ENCODE data around the gene TEX54.
"Not testable (repeated sequence)": the region's sequence is repeated elsewhere in the genome, so short reads cannot be mapped to it uniquely, and the experiment has no call there.

The TEX54 gene

GRCh38 chr11:62861564-62862192, 29.0 kb upstream of the TEX54 start:
- not testable (repeated sequence) for ATAC-seq (replicated peaks); H3K4me1 Mint-ChIP-seq (ENCODE audit: low read depth in 2 of 2); H3K4me3 Mint-ChIP-seq; DNase-seq; H3K9me3 Mint-ChIP-seq; H3K27ac Mint-ChIP-seq; H3K27me3 Mint-ChIP-seq; H3K36me3 Mint-ChIP-seq (ENCODE audit: insufficient read depth)

- no peak overlapping the region for H3K4me3 Mint-ChIP-seq
- peaks cover 10% of the 10 kb centered on the region for H3K36me3 Mint-ChIP-seq (ENCODE audit: insufficient read depth)
- no peaks in the 10 kb centered on the region for H3K27me3 Mint-ChIP-seq
- peaks cover 8 to 15% of the 10 kb centered on the region in 2 donors for H3K4me1 Mint-ChIP-seq (ENCODE audit: low read depth in 2 of 2)
- ATAC-seq (replicated peaks) = no peak
- H3K27ac Mint-ChIP-seq = no peak overlapping the region
- no peaks in the 10 kb centered on the region for H3K9me3 Mint-ChIP-seq
- DNase-seq = no peak
Measured at GRCh38 chr11:62860835-62861563, 28.4 kb upstream of the TEX54 start.

GRCh38 chr11:62859281-62859703, 26.7 kb upstream of the TEX54 start:
- H3K4me3 Mint-ChIP-seq; H3K27ac Mint-ChIP-seq; H3K9me3 Mint-ChIP-seq; DNase-seq; H3K27me3 Mint-ChIP-seq; ATAC-seq (replicated peaks): not testable (repeated sequence)
- H3K36me3 Mint-ChIP-seq (ENCODE audit: insufficient read depth) = peaks cover 24% of the 10 kb centered on the region
- peaks cover 21 to 27% of the 10 kb centered on the region in 2 donors for H3K4me1 Mint-ChIP-seq (ENCODE audit: low read depth in 2 of 2)

GRCh38 chr11:62858201-62858600, 25.6 kb upstream of the TEX54 start:
- H3K4me1 Mint-ChIP-seq (ENCODE audit: low read depth in 2 of 2) = peaks cover 31 to 37% of the 10 kb centered on the region in 2 donors
- no peak overlapping the region for H3K27ac Mint-ChIP-seq
- DNase-seq = no peak
- no peaks in the 10 kb centered on the region for H3K27me3 Mint-ChIP-seq
- no peak for ATAC-seq (replicated peaks)
- H3K4me3 Mint-ChIP-seq = no peak overlapping the region
- peaks cover 34% of the 10 kb centered on the region for H3K36me3 Mint-ChIP-seq (ENCODE audit: insufficient read depth)
- no peaks in the 10 kb centered on the region for H3K9me3 Mint-ChIP-seq

GRCh38 chr11:62857541-62857982, 24.9 kb upstream of the TEX54 start:
- H3K4me1 Mint-ChIP-seq (ENCODE audit: low read depth in 2 of 2) = peaks cover 35 to 40% of the 10 kb centered on the region in 2 donors
- no peaks in the 10 kb centered on the region for H3K27me3 Mint-ChIP-seq
- peaks cover 41% of the 10 kb centered on the region for H3K36me3 Mint-ChIP-seq (ENCODE audit: insufficient read depth)
- peak overlapping the region in 1 of 2 donors; percentile 21 for H3K27ac Mint-ChIP-seq
- DNase-seq (no peak), ATAC-seq (replicated peaks) (no peak)
- H3K9me3 Mint-ChIP-seq = no peaks in the 10 kb centered on the region
- H3K4me3 Mint-ChIP-seq = peak overlapping the region in 1 of 2 donors; percentile 95

DNA sequence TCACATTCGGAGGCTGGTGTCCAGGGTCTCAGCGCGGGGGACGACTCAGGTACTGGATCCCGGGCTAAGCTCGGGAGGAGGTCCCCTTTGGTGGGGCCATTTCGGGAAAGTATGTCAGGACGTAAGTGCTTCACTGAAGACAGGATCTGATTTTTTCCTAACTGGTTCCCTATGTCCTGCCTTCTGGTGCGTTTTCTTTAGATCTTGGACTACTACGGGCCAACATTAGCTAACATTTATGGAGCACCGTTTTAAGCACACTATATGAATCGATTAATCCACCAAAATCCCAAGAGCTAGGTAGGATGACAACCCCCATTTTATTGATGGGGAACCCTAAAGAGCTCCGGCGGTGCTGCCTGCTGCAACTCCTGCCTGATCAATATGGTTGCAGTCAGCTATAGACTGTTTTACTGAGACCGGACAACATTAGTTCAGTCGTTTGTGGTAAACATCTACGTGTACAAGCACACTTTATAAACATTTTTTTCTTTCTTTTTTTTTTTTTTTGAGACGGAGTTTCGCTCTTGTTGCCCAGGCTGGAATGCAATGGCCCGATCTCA, 23.8 kb upstream of the TEX54 start:
- Mint-ChIP-seq H3K27me3 (no peaks in the 10 kb centered on the region), H3K36me3 (ENCODE audit: insufficient read depth) (peaks cover 52% of the 10 kb centered on the region), H3K4me3 (peak overlapping the region; percentile 95 to 96), H3K4me1 (ENCODE audit: low read depth in 2 of 2) (peaks cover 39 to 45% of the 10 kb centered on the region in 2 donors), H3K9me3 (no peaks in the 10 kb centered on the region), H3K27ac (peak overlapping the region; percentile 94)
- ATAC-seq (replicated peaks) = peak; percentile 9
- no peak for DNase-seq

GRCh38 chr11:62855571-62856332, 23.1 kb upstream of the TEX54 start:
- Mint-ChIP-seq H3K9me3 (no peaks in the 10 kb centered on the region), H3K4me1 (ENCODE audit: low read depth in 2 of 2) (peaks cover 39 to 45% of the 10 kb centered on the region in 2 donors), H3K27me3 (no peaks in the 10 kb centered on the region), H3K36me3 (ENCODE audit: insufficient read depth) (peaks cover 57% of the 10 kb centered on the region), H3K27ac (peak overlapping the region; percentile 94), H3K4me3 (peak overlapping the region; percentile 95 to 96)
- DNase-seq (peak; percentile 98 to 100 (median 98)), ATAC-seq (replicated peaks) (peak; percentile 85)

DNA sequence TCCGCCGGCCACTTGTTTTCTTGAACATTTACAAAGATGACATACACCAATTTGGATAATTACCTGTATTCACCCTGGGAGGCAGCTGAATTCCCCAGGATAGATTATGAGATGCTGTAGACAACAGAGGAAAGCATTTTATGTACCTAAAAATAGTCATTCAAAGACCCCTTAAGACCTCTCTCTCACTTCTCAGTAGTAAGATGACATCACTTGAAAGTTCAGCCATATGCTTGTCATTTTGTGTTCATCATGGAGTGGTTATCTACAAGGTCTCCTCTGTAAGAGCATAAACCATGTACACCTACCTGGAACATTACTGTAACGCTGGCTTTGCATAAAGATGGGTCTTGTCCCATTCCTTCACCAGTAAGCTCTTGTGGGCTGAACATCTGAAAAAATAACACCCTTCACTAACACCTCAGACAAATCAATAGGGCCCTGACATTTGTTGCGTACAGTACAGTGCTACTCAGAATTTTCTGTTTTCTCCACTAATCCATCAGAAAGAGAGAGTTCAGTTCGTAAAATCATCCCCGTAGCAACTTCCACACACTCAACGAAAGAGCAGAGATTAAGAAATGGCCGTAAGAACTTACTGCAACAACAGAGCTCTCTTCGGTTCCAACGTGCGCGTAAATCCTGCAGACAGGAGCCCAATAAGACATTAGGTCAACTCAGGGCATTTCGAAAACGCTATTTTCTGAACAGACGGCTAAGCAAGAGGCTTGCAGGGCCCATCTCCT, 22.4 kb upstream of the TEX54 start:
- H3K36me3 Mint-ChIP-seq (ENCODE audit: insufficient read depth) = peaks cover 57% of the 10 kb centered on the region
- peak overlapping the region; percentile 94 for H3K27ac Mint-ChIP-seq
- H3K4me3 Mint-ChIP-seq = peak overlapping the region; percentile 95 to 96
- no peaks in the 10 kb centered on the region for H3K27me3 Mint-ChIP-seq
- peaks cover 40 to 45% of the 10 kb centered on the region in 2 donors for H3K4me1 Mint-ChIP-seq (ENCODE audit: low read depth in 2 of 2)
- H3K9me3 Mint-ChIP-seq = no peaks in the 10 kb centered on the region
- ATAC-seq (replicated peaks) = peak; percentile 0
- DNase-seq = no peak

DNA sequence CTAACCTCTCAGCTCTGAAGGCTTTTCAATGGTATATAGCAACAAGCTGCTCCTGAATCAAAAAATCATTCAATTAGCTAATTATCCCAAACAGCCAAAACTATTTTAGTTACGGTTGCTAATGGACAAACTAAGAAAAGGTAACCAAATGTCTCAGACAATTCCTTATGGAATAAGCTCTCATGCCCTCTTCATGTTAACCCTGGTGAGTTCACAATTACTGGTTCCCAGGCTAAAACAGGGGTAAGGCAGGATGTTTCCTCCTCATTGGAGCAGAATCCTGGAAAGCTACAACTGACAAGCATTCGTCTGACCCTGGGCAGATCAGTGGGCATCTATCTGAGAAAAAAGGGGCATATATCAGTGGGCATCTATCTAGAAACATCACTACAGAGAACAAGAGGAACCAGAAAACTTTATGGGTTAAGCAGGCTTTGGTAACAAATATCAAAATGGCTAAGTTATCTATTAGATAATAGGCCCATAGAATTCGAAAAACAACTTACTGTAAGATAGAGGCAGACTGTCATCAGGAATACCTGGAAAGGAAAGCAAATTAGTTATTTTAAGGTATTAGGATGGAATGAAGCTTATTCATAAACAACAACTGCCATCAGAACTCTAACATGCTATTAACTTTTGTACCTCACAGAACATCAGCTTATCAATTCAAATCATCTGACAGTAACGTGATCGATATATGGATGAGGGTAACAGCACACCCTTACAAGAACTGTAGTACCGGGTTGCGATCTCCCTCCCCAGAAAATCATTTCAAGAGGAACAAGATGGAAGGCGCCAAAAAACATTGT, 21.6 kb upstream of the TEX54 start:
- peak overlapping the region; percentile 95 to 96 for H3K4me3 Mint-ChIP-seq
- H3K36me3 Mint-ChIP-seq (ENCODE audit: insufficient read depth) = peaks cover 57% of the 10 kb centered on the region
- H3K4me1 Mint-ChIP-seq (ENCODE audit: low read depth in 2 of 2) = peaks cover 40 to 45% of the 10 kb centered on the region in 2 donors
- H3K27ac Mint-ChIP-seq = peak overlapping the region; percentile 94
- H3K9me3 Mint-ChIP-seq = no peaks in the 10 kb centered on the region
- DNase-seq = no peak
- no peak for ATAC-seq (replicated peaks)
- H3K27me3 Mint-ChIP-seq = no peaks in the 10 kb centered on the region

DNA sequence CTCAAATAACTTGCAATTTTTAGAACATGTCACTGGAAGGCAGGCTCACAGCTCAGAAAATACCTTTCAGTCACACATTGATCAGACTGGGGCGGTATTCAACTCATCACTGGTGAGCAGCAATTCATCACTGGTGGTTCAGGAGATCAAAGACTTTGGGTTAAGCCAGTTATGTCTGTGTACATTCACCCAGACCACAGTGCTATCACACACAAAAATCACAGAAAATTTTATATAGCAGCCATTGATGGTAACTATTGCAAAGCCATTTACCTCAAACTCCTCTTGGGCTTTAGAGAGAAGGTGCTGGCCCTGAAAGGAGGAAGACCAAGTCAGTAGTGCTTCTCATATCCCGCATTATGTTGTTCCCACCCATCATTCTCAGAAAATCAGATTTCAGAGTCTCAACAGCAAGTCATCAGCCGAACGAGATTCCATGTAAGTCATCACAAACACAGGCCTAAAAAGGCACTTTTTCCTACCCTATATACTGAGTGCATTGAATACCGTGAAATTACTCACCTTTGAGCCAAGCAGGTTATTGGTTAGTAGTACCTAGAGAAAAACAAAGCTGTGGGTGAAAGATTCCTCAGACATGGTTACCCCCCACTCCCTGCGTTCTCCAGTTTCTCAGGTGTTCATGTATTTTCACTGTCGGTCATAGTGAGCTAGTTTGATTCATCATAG, 20.8 kb upstream of the TEX54 start:
- Mint-ChIP-seq H3K27ac (peak overlapping the region; percentile 28 to 53), H3K36me3 (ENCODE audit: insufficient read depth) (peaks cover 57% of the 10 kb centered on the region), H3K9me3 (no peaks in the 10 kb centered on the region), H3K27me3 (no peaks in the 10 kb centered on the region), H3K4me1 (ENCODE audit: low read depth in 2 of 2) (peaks cover 40 to 45% of the 10 kb centered on the region in 2 donors), H3K4me3 (peak overlapping the region; percentile 95 to 96)
- ATAC-seq (replicated peaks) (peak; percentile 31), DNase-seq (peak in 1 of 3 experiments; percentile 20)

- no peaks in the 10 kb centered on the region for H3K9me3 Mint-ChIP-seq
- peak overlapping the region; percentile 28 to 53 for H3K27ac Mint-ChIP-seq
- peak overlapping the region; percentile 95 to 96 for H3K4me3 Mint-ChIP-seq
- peaks cover 57% of the 10 kb centered on the region for H3K36me3 Mint-ChIP-seq (ENCODE audit: insufficient read depth)
- DNase-seq (no peak), ATAC-seq (replicated peaks) (no peak)
- no peaks in the 10 kb centered on the region for H3K27me3 Mint-ChIP-seq
- peaks cover 40 to 45% of the 10 kb centered on the region in 2 donors for H3K4me1 Mint-ChIP-seq (ENCODE audit: low read depth in 2 of 2)
Measured at GRCh38 chr11:62852523-62853188, 20.0 kb upstream of the TEX54 start.
